Left ventricle myocardium inferior (tissue), 1 donor: ENCODE results near the gene LITAF. TPM values are rescaled to one million over a fixed set of nuclear protein-coding genes. Genes with fewer than 3 reads are reported as not detected.

ENCODE experiments used
- DNase-seq: peaks from one replicate; pipeline ENCODE4 v3.0.0-alpha.2; 2020
- H3K27ac ChIP-seq: fragments of 200-600 bp; replicated peaks from 2 replicates; pipeline ENCODE4 v1.8.0; 2021
- H3K27me3 ChIP-seq: fragments of 200-600 bp; 2 replicates; pipeline ENCODE4 v1.8.0; 2021; ENCODE audit warnings: low read depth
- H3K36me3 ChIP-seq: fragments of 200-600 bp; 2 replicates; pipeline ENCODE4 v1.8.0; 2021
- H3K4me1 ChIP-seq: fragments of 200-600 bp; 2 replicates; pipeline ENCODE4 v1.8.0; 2021
- H3K4me3 ChIP-seq: fragments of 200-600 bp; 2 replicates; pipeline ENCODE4 v1.8.0; 2021; ENCODE audit warnings: mild to moderate bottlenecking, moderate library complexity
- H3K9me3 ChIP-seq: fragments of 200-600 bp; replicated peaks from 2 replicates; pipeline ENCODE4 v1.8.0; 2021
- intact Hi-C: fragments of 100-400 bp; cut with micrococcal nuclease; formaldehyde crosslinking; loops from one replicate; pipeline ENCODE4 v1.11.0; 2022
- total RNA-seq: library from RNA; stranded (reverse); fragmentation: NEBNext Ultra II Directional; extraction: Animal tissue kit (Norgen Biotek cat#: 25700); gene quantifications from one replicate; pipeline ENCODE4 v1.2.1, GENCODE V29; 2021
- TF ChIP-seq, protein P1 (sequence below): fragments of 200-600 bp; IDR thresholded peaks from 2 replicates; pipeline ENCODE4 v1.8.0; 2021; ENCODE audit warnings: antibody characterized with exemption, mild to moderate bottlenecking, borderline replicate concordance
- donor health status: DM: no; HTN: yes; CAD: no; lungs with severe emphysema.

The LITAF gene
- total RNA-seq, 1 donor from 2014 or later = 55.6 TPM

DNA sequence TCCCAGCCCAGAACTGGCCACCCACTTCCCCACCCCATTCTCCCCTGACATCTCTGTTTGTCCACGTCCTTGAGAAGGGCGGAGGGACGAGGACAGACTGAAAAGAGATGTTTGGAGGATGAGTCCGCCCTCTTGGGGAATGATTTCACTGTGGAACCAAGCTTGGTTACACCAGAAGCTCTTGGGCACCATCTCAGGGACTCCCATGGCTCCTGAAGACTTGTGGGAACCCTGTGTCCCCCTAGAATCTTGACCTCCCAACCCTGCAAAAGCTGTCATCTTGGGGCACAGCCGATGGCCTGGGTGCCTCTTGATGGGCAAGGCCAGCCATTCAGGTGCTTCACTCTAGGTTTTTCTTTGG, 25.9 kb upstream of the LITAF start:
- H3K27ac ChIP-seq = no peak overlapping the region
- no peak for DNase-seq
- no peaks in the 10 kb centered on the region for H3K36me3 ChIP-seq
- H3K9me3 ChIP-seq = no peaks in the 10 kb centered on the region
- intact Hi-C loops = no loop called here
- H3K4me1 ChIP-seq = peaks cover 7% of the 10 kb centered on the region
- peaks cover 17% of the 10 kb centered on the region for H3K27me3 ChIP-seq
- no peak overlapping the region for H3K4me3 ChIP-seq
- TF ChIP-seq, protein P1, sequence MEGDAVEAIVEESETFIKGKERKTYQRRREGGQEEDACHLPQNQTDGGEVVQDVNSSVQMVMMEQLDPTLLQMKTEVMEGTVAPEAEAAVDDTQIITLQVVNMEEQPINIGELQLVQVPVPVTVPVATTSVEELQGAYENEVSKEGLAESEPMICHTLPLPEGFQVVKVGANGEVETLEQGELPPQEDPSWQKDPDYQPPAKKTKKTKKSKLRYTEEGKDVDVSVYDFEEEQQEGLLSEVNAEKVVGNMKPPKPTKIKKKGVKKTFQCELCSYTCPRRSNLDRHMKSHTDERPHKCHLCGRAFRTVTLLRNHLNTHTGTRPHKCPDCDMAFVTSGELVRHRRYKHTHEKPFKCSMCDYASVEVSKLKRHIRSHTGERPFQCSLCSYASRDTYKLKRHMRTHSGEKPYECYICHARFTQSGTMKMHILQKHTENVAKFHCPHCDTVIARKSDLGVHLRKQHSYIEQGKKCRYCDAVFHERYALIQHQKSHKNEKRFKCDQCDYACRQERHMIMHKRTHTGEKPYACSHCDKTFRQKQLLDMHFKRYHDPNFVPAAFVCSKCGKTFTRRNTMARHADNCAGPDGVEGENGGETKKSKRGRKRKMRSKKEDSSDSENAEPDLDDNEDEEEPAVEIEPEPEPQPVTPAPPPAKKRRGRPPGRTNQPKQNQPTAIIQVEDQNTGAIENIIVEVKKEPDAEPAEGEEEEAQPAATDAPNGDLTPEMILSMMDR = no peak

DNA sequence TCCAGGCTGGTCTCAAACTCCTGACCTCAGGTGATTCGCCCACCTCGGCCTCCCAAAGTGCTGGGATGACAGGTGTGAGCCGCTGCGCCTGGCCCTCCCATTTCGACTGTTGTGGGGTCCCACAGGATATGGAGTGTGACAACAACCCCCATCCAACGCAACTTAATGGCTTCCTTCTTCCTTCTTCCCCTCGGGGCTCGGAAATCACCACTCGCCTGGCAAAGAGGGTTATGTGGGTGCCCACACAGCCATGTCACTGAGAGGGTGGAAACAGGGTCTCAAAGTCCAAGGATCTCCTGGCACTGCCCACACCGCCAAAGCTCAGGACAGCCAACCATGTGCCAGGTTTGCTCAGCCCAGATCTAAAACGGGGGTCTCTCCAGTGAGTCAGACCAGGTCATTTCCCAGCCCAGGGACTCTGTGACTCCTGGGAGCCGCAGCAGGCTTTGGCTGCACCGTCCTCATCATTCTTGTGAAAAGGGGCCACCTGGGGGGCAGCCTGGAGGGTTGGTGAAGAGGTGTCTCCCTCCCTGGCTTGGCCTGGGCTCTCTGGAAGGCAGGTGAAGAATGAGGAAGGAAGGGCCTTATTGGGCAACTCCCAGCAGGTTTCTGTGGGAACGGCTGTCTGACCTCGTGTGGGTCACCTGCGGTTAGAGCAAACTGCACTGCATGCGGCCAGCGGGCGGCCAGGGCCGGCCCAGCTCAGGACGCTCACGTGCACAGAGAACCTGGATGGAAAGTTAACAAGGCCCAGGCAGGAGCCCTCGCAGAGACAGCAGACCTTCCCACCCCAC, 25.3 kb upstream of the LITAF start:
- peaks cover 17% of the 10 kb centered on the region for H3K27me3 ChIP-seq
- intact Hi-C loops = no loop called here
- H3K27ac ChIP-seq = no peak overlapping the region
- peak; percentile 35 for DNase-seq
- no peak overlapping the region for H3K4me3 ChIP-seq
- no peaks in the 10 kb centered on the region for H3K9me3 ChIP-seq
- H3K36me3 ChIP-seq = no peaks in the 10 kb centered on the region
- TF ChIP-seq, protein P1 = no peak
- H3K4me1 ChIP-seq = peaks cover 7% of the 10 kb centered on the region

DNA sequence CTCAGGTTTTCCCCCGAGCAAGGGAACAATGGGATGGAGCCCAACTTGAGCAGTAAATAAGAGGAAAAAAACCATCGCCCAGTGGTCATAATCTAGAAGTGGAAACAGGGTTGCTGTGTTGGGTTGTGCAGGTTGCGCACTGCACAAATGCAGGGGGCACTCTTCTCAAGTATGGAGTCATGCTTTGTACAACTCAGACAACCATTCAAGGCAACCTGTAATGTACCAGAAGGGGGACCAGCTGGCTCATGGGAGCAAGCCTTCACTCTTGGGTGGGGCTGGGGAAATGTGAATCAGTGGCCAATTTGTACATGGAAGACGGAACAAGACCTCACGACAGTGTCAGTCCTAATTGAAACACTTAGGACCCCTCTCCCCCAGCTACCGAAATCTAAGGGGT, 23.9 kb upstream of the LITAF start:
- no peaks in the 10 kb centered on the region for H3K36me3 ChIP-seq
- no peak overlapping the region for H3K27ac ChIP-seq
- H3K4me1 ChIP-seq = peaks cover 7% of the 10 kb centered on the region
- no peak for DNase-seq
- TF ChIP-seq, protein P1 = no peak
- intact Hi-C loops = no loop called here
- no peaks in the 10 kb centered on the region for H3K9me3 ChIP-seq
- no peak overlapping the region for H3K4me3 ChIP-seq
- peaks cover 17% of the 10 kb centered on the region for H3K27me3 ChIP-seq

DNA sequence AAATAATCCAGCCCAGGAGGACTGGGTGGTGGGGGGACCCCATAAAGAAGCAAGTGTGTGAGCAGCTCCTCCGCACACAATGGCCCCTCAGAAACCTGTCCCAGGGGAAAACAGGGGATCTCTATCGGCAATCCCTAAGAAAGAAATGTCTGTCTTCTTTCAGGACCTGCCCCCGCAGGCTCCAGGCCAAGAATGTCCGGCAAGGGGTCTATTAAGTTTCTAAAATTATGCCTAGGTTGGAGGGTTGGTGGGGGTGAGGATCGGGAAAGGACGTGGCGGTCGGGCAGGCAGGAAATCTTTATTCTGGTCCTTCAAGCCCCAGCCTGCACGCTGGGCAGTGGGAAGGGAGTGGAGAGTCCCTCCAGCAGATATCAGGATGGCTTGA, 23.4 kb upstream of the LITAF start:
- H3K4me1 ChIP-seq = peaks cover 9% of the 10 kb centered on the region
- H3K27ac ChIP-seq = no peak overlapping the region
- no peak for DNase-seq
- H3K4me3 ChIP-seq = no peak overlapping the region
- TF ChIP-seq, protein P1 = no peak
- intact Hi-C loops = no loop called here
- peaks cover 17% of the 10 kb centered on the region for H3K27me3 ChIP-seq
- no peaks in the 10 kb centered on the region for H3K9me3 ChIP-seq
- H3K36me3 ChIP-seq = no peaks in the 10 kb centered on the region

DNA sequence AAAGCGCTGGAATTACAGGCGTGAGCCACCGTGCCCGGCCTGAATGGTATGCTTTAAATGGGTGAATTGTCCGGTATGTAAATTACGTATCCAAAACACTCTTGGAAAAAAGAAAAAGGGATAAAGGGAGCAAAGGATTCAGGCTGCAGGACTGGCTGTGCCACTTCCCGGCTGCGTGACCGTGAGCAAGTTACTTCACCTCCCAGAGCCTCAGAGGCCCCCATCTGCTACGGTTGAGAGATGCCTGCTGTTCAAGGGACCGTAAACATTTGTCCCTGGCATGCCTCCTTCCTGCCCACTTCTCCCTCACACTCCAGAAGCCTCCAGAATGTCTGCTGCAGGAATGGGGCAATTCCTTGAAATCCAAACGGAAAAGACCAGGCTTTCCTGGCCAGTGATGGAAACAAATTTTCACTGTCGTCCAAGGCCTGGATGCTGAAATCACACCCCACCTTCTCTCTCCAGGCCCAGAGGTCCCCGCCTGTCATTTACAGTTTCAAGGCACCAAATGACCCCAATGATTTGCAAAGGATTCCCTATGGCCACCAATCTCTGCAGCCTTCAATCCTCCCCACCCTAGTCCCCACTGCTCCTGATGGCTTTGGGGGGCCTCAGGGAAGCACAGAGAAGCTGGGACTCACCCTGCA, 22.9 kb upstream of the LITAF start:
- Histone ChIP-seq H3K27ac (no peak overlapping the region), H3K4me1 (peaks cover 14% of the 10 kb centered on the region), H3K27me3 (peaks cover 17% of the 10 kb centered on the region), H3K9me3 (no peaks in the 10 kb centered on the region), H3K4me3 (no peak overlapping the region), H3K36me3 (no peaks in the 10 kb centered on the region)
- DNase-seq = no peak
- TF ChIP-seq, protein P1 = no peak
- intact Hi-C loops = no loop called here
